Endometrial microvascular endothelial cells (primary cell): ENCODE measurements around the gene PCDH9. TPM values are rescaled to one million over a fixed set of nuclear protein-coding genes. Genes with fewer than 3 reads are reported as not detected.

ENCODE experiments used
- in situ Hi-C: cut with HindIII; loops from 2 replicates; pipeline ENCODE4 v1.10.0; 2017; ENCODE audit warnings: low sequenced_read_pairs, low pct_unique_long_range_greater_than_20kb; ENCODE audit errors: inconsistent ontology term
- total RNA-seq: library from RNA; depleted of rRNA; stranded (reverse); fragments of >200 nt; gene quantifications from one replicate; pipeline ENCODE4 v1.2.3, GENCODE V29; 2015; ENCODE audit errors: inconsistent ontology term

Gene PCDH9, protein sequence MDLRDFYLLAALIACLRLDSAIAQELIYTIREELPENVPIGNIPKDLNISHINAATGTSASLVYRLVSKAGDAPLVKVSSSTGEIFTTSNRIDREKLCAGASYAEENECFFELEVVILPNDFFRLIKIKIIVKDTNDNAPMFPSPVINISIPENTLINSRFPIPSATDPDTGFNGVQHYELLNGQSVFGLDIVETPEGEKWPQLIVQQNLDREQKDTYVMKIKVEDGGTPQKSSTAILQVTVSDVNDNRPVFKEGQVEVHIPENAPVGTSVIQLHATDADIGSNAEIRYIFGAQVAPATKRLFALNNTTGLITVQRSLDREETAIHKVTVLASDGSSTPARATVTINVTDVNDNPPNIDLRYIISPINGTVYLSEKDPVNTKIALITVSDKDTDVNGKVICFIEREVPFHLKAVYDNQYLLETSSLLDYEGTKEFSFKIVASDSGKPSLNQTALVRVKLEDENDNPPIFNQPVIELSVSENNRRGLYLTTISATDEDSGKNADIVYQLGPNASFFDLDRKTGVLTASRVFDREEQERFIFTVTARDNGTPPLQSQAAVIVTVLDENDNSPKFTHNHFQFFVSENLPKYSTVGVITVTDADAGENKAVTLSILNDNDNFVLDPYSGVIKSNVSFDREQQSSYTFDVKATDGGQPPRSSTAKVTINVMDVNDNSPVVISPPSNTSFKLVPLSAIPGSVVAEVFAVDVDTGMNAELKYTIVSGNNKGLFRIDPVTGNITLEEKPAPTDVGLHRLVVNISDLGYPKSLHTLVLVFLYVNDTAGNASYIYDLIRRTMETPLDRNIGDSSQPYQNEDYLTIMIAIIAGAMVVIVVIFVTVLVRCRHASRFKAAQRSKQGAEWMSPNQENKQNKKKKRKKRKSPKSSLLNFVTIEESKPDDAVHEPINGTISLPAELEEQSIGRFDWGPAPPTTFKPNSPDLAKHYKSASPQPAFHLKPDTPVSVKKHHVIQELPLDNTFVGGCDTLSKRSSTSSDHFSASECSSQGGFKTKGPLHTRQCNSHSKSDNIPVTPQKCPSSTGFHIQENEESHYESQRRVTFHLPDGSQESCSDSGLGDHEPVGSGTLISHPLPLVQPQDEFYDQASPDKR (N-terminal part only)
- 1.0 TPM for total RNA-seq

DNA sequence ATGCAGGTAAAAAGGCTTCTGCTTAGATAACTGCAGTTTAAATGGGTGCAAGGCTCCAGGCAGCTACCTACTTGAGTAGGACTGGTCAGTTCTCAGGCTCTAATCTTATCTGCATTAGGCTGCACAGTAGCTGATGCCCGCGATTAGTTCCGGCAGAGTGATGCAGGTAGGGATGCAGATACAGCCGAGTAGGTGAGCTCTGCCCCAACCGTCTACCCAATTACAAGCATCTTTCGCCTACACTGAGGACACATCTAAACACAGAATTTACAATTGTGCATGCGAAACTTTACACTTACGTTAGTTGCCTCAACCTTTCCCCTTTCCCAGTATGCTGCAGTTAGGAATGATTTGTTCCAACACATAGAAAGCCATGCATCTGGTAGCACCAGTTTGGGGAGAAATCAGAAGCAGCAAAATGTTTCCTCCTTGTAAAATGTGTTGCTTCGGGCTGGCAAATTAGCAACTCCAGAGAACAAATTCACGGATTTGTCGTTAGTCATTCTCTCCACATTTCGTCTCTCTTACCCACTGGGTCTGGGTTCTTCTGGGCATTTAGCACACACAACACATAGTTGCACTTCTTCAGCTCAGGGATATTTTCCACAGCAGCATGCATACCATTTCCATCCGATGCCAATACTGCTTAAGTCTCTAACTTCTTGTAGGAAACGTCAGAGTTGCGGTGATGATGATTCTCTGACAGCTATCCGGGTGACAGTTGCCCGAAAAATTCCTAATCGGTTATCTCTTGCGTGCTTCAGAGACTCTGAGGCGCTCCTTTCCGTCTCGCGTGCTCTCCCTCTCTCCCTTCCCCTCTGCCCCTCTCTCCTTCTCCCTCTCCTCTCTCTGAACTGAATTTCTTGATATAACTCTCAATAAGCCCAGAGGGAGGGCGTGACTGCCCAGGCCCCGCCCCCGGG, at the start of gene PCDH9:
PCDH9 (minus strand) TSS at position 856 of the 923 bp plus-strand sequence. CDS start 1,896 bp downstream, outside the sequence.
- in situ Hi-C loops = no loop called here

DNA sequence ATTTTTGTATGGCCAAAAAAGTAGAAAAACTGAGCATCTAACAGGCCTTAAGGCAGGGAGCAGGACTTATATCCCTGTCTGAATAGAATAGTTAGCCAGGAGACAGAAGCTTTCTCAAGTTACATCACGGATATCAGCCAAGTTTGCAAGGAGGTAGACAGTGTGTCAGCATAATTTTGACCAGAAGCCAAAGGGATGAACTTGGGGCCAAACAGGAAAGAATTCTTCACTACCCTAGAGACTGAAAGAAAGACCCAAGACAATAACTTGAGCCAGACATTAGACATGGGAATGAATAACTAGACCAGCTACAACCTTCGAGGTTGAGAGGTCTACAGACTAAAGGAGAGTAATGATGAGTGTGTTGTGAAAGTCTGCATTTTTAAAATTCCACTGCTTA, 48.1 kb upstream of the PCDH9 start:
- in situ Hi-C loops = no loop called here

DNA sequence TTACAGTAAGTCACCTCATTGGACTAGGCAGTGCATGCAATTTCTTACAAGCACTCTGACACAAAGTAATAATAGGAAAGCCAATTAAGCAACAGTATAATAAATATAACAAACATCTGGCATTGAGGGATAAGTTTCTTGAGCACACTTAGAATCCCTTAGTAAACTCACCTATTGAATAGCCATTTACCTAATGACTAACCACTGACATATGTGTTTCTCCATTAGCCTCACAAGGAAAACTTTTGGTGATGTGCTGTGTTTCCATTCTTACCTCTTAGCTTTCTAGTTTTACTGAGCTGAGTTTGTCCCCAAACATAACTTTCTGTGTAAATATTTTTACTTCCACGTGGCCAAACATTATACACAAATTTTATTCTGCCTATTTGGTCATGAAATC, 47.4 kb upstream of the PCDH9 start:
- in situ Hi-C loops = no loop called here

DNA sequence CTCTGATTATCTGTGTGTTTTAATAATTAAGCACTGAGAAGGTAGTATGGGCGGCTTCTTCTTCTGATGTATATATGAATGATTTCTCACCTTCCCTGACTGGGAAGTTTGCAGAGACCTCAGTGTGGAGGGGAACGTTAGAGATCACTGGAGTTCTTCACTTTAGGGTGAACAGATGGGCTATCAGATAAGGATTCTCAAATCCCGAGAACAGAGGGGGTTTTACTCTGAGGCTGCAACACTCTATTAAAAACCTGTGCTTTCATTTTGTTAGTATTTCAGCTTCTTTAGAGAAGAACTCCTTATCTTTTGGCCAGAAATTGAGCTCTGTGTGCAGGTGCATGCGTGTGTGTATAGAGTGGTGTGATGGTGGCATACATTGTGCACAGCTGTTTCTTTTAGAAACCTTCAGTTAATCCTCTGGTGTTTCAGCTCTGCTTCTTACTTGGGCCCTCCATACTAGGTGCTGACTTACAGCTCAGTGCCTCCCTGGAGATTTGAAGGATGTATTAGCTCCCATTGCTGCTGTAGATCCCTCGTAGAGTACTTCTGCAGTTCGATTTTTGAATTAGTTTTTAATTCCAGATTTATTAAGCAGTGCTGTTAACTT, 45.3 kb upstream of the PCDH9 start:
- in situ Hi-C loops = no loop called here

DNA sequence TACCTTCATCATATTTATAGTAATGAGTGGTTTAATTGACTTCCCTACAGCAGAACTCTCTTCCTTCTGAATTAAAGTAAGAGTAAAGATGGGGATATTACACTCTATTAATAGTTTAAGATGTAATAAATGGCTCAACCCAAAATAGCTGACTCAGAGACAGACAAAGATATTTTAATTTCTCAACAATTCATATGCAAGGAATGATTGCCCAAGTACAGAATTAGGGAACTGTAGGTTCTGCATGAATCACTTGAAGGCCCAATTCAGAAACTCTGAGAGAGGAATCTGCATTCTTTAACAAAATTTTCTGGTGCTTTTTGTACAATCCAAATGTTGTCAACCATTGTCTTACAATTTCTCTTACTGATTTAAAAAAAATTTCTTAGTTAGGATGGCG, 42.9 kb upstream of the PCDH9 start:
- in situ Hi-C loops = no loop called here

DNA sequence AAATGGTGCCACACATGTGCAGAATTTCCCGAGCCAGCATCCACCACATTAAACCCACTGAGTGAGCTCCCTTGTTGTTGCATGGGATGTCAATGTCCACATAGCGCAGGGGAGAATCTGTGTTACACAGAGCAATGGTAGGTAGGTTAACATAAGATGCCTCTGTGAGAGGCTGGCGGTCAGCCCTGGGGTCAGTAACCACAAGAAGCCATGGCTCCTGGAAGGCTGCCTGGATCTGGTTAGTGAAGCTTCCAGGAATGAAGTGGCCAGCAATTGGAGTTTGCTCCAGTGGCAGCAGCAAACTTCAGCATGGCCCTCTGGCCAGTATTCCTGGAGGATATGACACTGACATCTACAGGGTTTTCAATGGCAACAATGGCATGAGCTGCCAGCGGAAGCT, 37.0 kb upstream of the PCDH9 start:
- in situ Hi-C loops = no loop called here

DNA sequence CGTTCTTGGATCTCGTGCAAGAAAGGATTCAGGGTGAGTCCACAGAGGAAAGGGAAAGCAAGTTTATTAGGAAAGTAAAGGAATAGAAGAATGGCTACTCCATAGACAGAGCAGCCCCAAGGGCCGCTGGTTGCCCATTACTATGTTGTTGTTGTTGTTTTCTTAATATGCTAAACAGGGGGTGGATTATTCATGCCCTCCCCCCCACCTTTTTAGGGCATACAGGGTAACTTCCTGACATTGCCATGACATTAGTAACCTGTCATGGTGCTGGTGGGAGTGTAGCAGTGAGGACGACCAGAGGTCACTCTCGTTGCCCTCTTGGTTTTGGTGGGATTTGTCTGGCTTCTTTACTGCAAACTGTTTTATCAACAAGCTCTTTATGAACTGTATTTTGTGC, 29.1 kb upstream of the PCDH9 start:
- in situ Hi-C loops = no loop called here

DNA sequence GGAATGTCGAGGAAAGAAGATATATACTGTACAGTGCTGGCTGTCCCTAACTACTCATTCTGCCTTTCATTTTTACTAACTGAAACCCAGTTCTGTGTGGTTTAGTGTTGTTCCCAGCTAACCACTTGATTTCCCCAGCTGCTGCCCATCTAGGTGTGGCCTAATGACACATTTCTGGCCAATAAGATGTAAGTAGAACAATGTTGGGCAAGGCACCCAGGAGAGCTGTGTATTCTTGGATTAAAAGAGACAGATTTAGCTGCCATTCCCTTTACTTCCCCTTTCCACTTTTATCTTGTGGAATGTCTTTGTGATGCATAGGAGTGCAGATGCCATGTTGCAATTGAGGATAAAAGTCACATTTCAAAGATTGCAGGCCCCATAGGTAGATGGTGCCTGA, 28.3 kb upstream of the PCDH9 start:
- in situ Hi-C loops = no loop called here

DNA sequence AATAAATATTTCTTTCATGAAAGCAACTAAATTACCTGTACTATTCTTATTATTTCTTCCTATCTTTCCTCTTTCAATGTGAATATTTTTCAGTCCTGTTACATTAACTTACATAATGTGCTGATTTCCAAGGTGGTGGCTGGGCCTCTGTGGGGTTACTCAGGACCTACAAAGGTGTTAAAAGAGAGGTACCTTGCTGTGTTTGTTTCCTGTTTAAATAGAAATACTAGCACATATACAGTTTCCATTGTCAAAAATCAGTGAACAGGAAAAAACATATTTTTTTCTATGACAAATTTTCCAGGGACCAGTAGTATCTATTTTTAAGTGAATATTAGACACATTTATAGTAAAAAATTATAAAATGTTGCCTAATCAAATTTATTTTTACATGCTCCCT, 8.7 kb upstream of the PCDH9 start:
- in situ Hi-C loops = no loop called here

DNA sequence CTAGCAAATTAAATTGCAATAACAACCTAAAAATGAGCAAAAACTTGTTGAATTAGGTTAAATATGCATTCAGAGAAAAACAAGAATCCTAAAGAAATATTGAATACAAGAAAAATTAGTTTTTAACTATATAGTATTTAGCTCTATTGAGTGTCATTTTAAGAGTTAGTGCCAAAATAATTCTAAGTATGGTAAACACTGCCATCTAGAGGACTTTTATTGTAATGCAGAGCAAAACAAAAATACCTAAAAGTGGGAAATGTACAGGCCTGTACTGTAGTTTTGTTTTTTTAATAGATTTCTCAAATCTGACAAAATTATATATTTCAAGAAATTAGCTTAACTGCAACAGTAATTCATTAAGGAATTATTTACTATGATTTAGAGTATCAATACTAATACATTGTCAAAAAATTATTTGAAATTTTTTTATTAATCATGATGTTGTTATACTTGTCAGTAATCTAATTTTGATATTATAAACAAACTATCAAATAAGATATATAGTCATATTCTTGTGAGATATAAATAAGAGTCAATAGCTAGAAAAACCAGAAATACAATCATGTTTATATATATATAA, 8.2 kb upstream of the PCDH9 start:
- in situ Hi-C loops = no loop called here

DNA sequence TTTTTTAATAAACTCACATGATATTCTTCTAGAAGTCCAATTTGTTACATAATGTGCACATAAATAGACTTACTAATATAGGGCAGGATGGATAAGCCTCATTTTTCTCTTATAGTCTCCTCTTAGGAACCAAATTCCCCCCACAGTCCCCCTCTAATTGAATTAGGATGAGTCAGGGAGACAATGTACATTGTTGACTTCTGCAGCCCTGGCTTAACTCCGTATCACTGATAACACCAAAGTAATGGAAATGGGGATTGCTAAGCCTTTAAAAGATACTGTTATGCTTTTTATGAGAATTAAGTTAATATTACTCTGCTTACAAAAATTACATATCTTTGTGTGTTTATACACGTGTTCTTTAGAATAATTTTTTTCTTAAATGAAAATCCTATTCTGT, 5.1 kb upstream of the PCDH9 start:
- in situ Hi-C loops = no loop called here

DNA sequence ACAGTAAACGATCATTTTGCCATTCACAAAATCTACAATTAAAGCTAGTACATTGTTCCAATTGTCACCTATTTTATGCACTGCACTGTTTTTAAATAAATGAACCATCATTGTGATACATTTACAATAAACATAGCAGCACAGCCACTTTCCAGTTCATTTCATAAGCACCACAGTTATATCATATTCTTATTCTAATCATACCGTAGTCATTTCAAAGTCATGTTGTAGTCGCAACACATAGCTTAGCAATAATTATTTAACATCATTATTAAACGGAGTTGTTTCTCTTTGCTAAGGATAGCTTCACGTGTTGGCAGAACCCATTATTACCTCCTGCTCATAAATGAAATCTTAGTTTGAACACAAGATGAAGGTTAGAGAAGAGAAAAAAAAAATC, 2.2 kb upstream of the PCDH9 start:
- in situ Hi-C loops = no loop called here

DNA sequence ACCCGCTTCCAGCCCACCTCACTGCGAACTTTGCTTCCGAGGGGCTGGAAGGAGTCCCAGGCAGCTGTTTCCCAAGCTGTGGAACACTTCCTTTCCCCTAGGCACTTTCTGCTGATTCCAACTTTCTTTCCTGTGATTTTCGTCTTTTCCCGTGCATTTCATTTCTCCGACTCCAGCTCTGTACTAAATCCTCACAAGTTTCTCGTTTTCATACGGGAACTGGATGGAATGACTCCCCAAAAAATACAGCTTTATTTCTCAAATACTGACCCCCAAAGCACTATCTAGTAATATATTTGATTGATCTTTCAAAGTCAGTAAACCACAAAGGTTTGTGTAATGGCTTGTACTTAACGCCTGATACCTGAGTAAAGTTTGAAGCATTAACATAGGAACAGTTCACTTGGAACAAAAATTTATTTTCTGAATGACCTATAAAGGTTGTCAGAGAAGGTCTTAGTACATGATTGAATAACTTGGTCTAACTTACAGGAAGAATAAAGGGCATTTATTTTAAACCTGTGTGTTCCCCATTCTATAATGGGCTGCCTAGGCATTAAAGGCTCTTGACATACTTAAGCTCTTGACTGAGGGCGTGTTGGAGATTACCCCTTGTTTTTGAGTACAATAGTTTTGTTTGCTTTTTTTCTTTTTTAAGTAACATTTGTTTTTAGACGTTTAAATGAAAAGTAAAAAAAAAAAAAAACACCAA, 1.3 kb upstream of the PCDH9 start:
- in situ Hi-C loops = no loop called here

DNA sequence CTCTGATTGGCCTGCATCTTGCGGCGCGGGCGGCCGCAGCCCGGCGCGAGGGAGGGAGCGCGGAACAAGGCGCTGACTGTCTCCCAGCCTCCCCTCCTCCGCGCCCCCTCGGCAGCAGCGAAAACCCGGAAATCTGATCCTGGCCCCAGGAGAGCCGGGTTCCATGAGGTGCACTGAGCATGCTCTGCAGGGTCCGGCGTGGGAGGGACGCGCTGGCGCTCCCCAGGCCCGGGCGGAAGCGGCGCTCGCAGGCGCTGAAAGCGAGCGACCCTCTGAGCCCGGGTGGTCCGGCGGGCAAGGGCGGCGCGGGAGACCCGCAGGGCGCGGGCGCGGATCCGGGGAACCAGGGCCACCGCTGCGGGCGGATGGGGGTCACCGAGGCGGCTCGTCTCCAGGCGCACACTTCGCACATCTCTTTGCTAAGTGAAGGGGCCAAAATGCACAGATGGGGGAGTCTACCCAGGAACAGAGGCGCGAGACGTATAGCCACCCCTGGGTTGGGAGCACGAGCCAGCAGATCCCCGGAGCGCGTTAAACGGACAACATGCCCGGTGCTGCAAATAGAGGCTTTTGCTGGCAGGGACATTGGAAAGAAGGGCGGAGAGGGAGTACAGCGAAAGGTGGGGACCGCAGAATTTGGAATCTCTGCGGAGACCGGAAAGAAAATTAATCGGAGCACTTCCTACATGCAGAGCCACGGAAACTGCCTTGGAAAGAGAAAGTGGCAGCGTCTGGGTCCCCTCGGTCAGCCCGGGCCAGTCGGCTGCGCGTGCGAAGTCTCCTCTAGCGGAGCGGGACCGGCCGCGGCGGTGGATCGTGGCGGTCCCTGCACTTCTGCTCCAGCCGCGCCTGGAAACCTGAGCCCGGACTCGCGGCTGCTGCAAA, 510 bp upstream of the PCDH9 start:
- in situ Hi-C loops = no loop called here

DNA sequence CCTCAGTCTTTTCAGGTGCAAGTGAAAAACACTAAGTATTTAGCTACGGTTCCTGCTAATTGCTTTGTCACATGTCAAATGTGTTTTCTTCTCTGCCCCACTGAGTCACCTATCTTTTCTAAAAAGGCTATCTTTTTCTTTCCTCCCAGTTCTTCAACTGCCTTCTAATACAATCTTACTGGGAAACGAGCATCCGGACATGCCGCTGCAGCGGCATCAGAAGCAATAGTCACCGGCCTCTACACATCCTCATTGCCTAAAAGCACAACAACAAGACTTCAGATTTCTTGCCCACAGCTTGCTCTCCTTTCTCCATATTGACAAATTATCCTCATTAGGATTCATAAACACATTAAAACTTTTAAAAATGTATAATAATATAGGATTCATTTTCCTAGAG, 1.2 kb downstream of the PCDH9 start:
- in situ Hi-C loops = no loop called here

DNA sequence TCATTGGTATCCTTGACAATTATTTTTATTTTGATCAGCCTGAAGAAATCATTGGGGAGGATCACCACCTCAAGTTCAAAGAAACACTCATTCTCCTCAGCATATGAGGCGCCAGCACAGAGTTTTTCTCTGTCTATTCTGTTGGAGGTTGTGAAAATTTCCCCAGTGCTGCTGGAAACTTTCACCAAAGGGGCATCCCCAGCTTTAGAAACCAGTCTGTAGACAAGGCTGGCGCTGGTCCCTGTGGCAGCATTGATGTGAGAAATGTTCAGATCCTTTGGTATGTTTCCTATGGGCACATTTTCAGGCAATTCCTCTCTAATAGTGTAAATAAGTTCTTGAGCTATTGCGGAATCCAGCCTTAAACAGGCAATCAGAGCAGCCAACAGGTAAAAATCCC, 2.1 kb downstream of the PCDH9 start:
- in situ Hi-C loops = no loop called here
